ENCODE measurements around the gene ST3GAL4. TPM values are rescaled to one million over a fixed set of nuclear protein-coding genes. Genes with fewer than 3 reads are reported as not detected.
A peak's percentile ranks its signal among the peaks of the same experiment; 100 is the strongest.

ST3GAL4 gene
- polyA plus RNA-seq, 1 donor (not counting 4 experiments of a cell fraction or from before 2014, with no cell fraction given): 24.6 TPM

- DNase-seq (ENCODE audit: low read depth, low spot score) (no peak), FAIRE-seq (no peak)
- peaks cover 15% of the 10 kb centered on the region for H3K9me3 ChIP-seq (ENCODE audit: control insufficient read depth, low read depth, low read length)
- no peak overlapping the region for H3K9ac ChIP-seq (ENCODE audit: control insufficient read depth, extremely low read depth, insufficient read depth, low read length)
- no peaks in the 10 kb centered on the region for H3K79me2 ChIP-seq (ENCODE audit: control insufficient read depth, insufficient read depth, low read length)
- dilution Hi-C loops (cut with MboI; ENCODE audit: extremely low pct_ligation_motif_present, low sequenced_read_pairs): no loop called here
- TF ChIP-seq EZH2 (IDR thresholded peaks at IDR 0.05; ENCODE audit: low read length) (no peak), CTCF (optimal IDR thresholded peaks at IDR 0.05 in 1 of 3, IDR thresholded peaks at IDR 0.05 in 1 of 3, conservative IDR thresholded peaks at IDR 0.05 in 1 of 3; ENCODE audit: extremely low read depth in 1 of 3, insufficient read depth in 2 of 3, low read length in 3 of 3) (no peak)
- no peak overlapping the region for H3K4me3 ChIP-seq (ENCODE audit: control insufficient read depth in 2 of 3, extremely low read depth in 1 of 3, insufficient read depth in 2 of 3, low read depth in 1 of 3, low read length in 3 of 3)
- no peaks in the 10 kb centered on the region for H3K9me1 ChIP-seq (ENCODE audit: control insufficient read depth, extremely low read depth, insufficient read depth, low read length)
- H2AFZ ChIP-seq (ENCODE audit: control insufficient read depth, low read length): no peak overlapping the region
- peaks cover 20% of the 10 kb centered on the region for H3K27me3 ChIP-seq (ENCODE audit: control insufficient read depth, extremely low read depth, insufficient read depth, low read length)
- H3K4me1 ChIP-seq (ENCODE audit: control insufficient read depth, extremely low read depth, insufficient read depth, low read length): no peaks in the 10 kb centered on the region
- no peaks in the 10 kb centered on the region for H3K36me3 ChIP-seq (ENCODE audit: control insufficient read depth in 2 of 2, extremely low read depth in 1 of 2, insufficient read depth in 2 of 2, low read length in 2 of 2)
- no peak overlapping the region for H3K27ac ChIP-seq (ENCODE audit: control insufficient read depth, insufficient read depth, low read length)
- H4K20me1 ChIP-seq (ENCODE audit: control insufficient read depth, extremely low read depth, insufficient read depth, low read length): no peaks in the 10 kb centered on the region
- H3K4me2 ChIP-seq (ENCODE audit: control insufficient read depth, extremely low read depth, insufficient read depth, low read depth, low read length): no peak overlapping the region
Measured at GRCh38 chr11:126450806-126451205, 95.3 kb downstream of the ST3GAL4 start.

GRCh38 chr11:126451211-126451802 is 95.8 kb downstream of the ST3GAL4 start:
- H3K27me3 ChIP-seq (ENCODE audit: control insufficient read depth, extremely low read depth, insufficient read depth, low read length): peaks cover 20% of the 10 kb centered on the region
- H3K4me3 ChIP-seq (ENCODE audit: control insufficient read depth in 2 of 3, extremely low read depth in 1 of 3, insufficient read depth in 2 of 3, low read depth in 1 of 3, low read length in 3 of 3): no peak overlapping the region
- H3K36me3 ChIP-seq (ENCODE audit: control insufficient read depth in 2 of 2, extremely low read depth in 1 of 2, insufficient read depth in 2 of 2, low read length in 2 of 2): no peaks in the 10 kb centered on the region
- DNase-seq (ENCODE audit: low read depth, low spot score) (no peak), FAIRE-seq (peak; percentile 23)
- no peak overlapping the region for H3K27ac ChIP-seq (ENCODE audit: control insufficient read depth, insufficient read depth, low read length)
- H3K4me1 ChIP-seq (ENCODE audit: control insufficient read depth, extremely low read depth, insufficient read depth, low read length): no peaks in the 10 kb centered on the region
- no peak overlapping the region for H2AFZ ChIP-seq (ENCODE audit: control insufficient read depth, low read length)
- no peak overlapping the region for H3K9ac ChIP-seq (ENCODE audit: control insufficient read depth, extremely low read depth, insufficient read depth, low read length)
- H3K9me1 ChIP-seq (ENCODE audit: control insufficient read depth, extremely low read depth, insufficient read depth, low read length): no peaks in the 10 kb centered on the region
- peaks cover 15% of the 10 kb centered on the region for H3K9me3 ChIP-seq (ENCODE audit: control insufficient read depth, low read depth, low read length)
- H3K79me2 ChIP-seq (ENCODE audit: control insufficient read depth, insufficient read depth, low read length): no peaks in the 10 kb centered on the region
- TF ChIP-seq EZH2 (IDR thresholded peaks at IDR 0.05; ENCODE audit: low read length): no peak
- no peak for TF ChIP-seq CTCF (optimal IDR thresholded peaks at IDR 0.05 in 1 of 3, IDR thresholded peaks at IDR 0.05 in 1 of 3, conservative IDR thresholded peaks at IDR 0.05 in 1 of 3; ENCODE audit: extremely low read depth in 1 of 3, insufficient read depth in 2 of 3, low read length in 3 of 3)
- dilution Hi-C loops (cut with MboI; ENCODE audit: extremely low pct_ligation_motif_present, low sequenced_read_pairs): no loop called here
- H4K20me1 ChIP-seq (ENCODE audit: control insufficient read depth, extremely low read depth, insufficient read depth, low read length): no peaks in the 10 kb centered on the region
- no peak overlapping the region for H3K4me2 ChIP-seq (ENCODE audit: control insufficient read depth, extremely low read depth, insufficient read depth, low read depth, low read length)
